SU-DHL-6 (cell line): Measurements from ENCODE around the gene KDM4B.

Experiments
- CTCF ChIP-seq: fragments of 200-600 bp; sonication (generic); IDR thresholded peaks from one replicate; pipeline ENCODE4 v1.5.1; 2017; ENCODE audit warnings: antibody characterized with exemption, mild to moderate bottlenecking, low read length, moderate library complexity; ENCODE audit not compliant: insufficient read depth, poor library complexity, severe bottlenecking
- EZH2phosphoT487 ChIP-seq: fragments of 200-600 bp; sonication (generic), shearing (Covaris generic); conservative IDR thresholded peaks from 2 replicates; pipeline ENCODE4 v1.6.1; 2018; ENCODE audit warnings: mild to moderate bottlenecking, antibody characterized with exemption, low read length, moderate library complexity, mixed read lengths

DNA sequence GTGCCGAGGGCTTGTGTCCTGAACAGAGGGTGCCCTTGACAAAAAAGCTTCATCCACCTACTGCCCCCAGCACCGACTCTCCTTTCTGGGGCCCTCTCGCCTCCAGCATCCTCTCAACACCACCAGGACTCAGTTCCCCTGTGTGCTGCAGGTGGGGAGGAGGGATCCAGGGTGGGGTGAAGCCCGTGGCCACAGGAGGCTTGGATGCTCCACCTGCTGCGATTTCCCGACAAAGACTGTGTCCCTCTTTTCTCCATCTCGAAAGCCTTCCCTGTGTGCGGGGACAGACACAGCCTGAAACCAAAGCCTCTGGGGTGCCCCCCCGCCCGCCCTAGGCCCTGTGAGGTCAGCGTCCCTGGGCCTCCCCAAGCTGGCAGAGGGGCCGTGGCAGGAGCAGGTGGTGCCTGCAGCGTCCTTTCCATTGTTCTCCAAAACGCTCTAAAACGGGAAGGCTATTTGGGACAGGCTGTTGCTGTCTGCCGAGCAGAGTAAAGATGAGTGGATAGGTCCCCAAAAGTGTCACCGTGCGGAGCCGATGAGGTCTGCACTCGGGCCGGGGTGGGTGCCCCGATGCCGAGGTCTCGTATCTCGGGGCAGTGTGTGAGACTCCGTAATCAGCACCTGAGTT is 186.0 kb downstream of the KDM4B start:
- no peak for TF ChIP-seq CTCF
- TF ChIP-seq EZH2phosphoT487 = no peak
